ENCODE results near the gene GPC1.

Gene GPC1

GRCh38 chr2:240411261-240412160, 24.0 kb upstream of the GPC1 start:
- DNase-seq (ENCODE audit: low read depth in 2 of 2, low spot score in 1 of 2): no peak

DNA sequence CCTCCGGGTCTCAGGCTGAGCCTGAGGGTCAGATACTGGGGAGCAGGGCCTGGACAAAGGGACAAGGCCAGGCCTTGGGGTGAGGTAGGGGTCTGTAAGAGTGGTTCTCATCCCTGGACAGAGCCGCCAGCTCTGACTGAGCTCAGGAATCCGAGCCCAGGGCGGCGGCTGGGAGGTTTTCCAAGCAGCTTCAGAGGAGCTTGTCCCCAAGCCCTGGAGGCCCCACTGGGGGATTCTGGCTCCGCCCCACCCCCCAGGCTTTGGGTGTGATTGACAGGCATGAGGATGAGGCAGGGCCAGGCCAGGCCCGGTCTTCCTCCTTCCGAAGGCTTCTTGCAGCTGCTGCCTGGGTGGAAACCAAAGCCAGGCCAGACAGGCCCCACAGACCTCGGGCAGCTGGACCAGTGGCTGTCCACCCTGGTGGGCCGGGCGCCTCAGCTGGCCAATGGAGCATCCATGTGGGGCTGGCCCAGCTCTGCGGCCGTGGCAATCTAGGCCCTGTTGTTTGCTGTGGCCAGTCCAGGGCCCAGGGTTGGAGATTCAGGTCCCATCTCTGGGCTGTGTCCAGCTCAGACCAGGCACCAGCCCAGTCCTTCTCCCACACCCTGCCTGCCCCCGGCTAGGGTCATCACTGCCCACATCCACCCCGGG, 23.1 kb upstream of the GPC1 start:
- no peak for DNase-seq (ENCODE audit: low read depth in 2 of 2, low spot score in 1 of 2)

- DNase-seq (ENCODE audit: low read depth in 2 of 2, low spot score in 1 of 2): no peak
Observed at GRCh38 chr2:240412975-240413812, 22.3 kb upstream of the GPC1 start.

DNA sequence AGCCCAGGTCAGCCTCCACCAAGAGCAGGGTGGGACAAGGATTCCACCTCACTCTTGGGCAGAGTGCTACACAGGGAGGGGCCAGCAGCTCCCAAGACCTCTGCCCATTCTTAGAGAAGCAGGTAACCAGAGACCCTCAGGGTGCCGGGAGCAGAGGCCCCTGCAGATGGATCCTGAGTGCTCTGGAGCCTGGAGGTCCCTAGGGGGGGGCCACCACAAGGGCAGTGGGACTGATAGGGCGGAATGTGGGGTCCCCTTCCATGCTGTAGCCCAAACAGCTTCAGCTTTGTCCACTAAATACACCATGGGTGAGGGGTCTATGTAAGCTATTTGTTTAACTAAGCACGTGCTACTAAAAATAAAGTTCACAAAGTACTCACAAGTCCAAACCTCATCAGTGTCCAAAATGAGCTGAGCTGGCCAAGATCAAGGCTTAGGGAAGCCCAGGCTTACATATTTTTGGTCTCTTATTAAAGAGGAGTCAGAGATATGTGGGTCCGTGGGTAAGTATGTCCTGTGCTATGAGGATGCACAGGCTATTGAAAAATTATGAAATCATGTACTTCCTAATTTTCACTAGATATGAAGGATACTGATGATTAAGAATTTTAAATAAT, 21.5 kb upstream of the GPC1 start:
- DNase-seq (ENCODE audit: low read depth in 2 of 2, low spot score in 1 of 2): no peak

- DNase-seq (ENCODE audit: low read depth in 2 of 2, low spot score in 1 of 2): no peak
Observed at GRCh38 chr2:240416821-240417220, 18.6 kb upstream of the GPC1 start.

GRCh38 chr2:240418311-240418710, 17.2 kb upstream of the GPC1 start:
- no peak for DNase-seq (ENCODE audit: low read depth in 2 of 2, low spot score in 1 of 2)

DNA sequence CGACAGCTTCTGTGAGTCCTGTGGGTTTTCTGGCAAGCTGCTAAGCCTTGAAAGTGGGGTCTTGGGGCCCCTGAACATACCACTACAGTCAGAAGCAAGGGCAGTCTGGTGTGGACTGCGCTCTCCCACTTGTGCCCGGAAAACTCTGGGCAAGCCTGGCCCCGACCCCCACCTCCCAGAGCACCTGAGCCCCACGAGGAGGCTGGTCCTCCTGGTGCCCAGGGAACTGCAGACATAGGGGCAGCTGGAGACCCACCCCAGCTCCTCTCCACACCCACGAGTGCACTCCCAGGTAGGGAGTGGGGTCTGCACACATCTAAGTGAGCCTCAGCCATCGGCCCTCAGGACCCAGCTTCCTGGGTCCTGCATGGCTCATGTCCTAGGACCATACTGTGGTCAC, 16.2 kb upstream of the GPC1 start:
- DNase-seq (ENCODE audit: low read depth in 2 of 2, low spot score in 1 of 2): no peak

DNA sequence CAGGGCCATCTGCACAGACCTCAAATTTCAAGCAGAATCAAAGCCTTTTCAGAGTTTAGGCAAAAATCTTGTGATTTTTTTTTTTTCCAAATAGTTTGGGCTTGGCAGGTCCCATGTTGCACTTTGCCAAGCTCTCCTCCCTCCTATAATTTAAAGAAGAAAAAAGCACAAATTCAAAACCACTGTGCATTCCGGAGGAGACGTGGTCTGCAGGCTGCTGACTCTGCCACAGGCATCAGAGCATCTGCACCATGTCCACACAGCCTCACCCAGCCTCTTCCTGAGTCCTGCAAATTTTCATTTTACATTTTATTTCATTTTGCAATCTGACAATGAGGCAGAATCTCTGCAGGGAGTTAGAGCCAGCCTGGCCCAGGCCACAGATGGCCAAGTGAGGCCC, 15.7 kb upstream of the GPC1 start:
- no peak for DNase-seq (ENCODE audit: low read depth in 2 of 2, low spot score in 1 of 2)

DNA sequence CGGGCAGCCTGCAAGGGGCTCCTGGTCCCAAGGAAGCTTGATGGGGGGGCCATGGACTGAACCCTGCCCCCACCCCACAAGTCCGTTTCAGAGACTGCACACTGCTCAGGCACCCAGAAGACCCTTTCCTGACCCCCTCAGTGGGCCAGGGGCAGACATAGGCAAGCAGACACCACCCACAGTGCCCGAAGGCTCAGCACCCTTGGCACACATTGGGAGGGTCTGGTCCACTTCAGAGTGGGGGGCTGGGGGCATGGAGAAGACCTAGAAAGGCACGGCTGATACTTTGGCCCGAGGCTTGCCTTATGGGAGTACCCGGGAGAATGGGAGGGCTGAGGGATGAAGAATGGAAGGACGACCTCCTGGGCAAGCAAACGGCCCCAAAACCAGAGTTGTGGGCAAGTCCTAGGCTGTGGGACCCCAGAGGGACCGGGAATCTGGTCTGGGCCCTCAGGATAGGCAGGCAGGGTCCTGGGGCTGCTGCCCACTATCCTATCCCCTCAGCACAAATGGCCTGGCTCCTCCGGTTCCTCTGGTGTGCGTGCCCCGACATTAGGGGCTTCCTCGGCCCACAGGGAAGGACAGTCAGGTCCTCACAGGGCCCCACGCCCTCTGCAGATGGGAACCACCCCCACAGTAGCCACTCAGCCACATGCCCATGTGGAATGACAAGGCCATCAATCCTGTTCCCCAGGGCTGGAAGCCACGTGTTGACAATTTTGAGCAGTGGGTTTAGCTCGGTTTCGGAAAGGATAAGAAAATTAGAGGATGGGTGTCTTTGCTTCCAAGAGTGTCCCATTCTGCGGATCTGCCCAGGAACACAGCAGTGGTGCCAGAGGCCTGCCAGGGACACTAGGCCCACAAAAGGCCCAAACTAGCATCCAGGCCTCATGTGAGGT, 15.0 kb upstream of the GPC1 start:
- no peak for DNase-seq (ENCODE audit: low read depth in 2 of 2, low spot score in 1 of 2)

GRCh38 chr2:240421381-240421780, 14.1 kb upstream of the GPC1 start:
- DNase-seq (ENCODE audit: low read depth in 2 of 2, low spot score in 1 of 2): no peak

DNA sequence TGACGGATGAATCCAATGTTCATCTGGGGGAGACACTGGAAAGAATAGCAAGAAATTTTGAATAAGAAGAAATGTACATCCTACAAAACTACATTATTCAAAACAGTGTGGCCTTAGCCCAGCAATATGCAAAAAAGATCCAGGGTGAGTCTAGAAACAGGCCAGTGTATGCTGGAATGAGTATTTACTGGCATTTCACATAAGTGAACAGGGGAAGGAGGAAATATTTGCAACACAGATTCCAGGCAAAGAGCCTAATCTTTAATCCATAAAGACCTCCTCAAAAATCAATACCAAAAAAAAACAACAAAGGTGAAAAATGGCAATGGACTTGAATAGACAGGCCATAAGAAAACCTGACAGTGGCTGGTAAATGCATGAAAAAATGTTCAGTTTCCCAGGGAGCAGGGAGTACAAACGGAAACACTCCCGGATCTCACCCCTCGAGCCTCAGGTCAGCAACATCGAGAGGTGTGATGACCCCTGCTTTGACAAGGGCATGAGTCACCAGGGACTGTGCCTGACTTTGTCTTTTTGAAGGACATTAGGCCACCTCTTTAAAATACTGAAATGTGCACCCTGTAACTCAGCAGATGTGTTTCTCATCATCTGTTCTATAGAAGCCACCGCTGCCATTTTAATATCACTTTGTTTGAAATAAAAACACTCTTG, 12.7 kb upstream of the GPC1 start:
- DNase-seq (ENCODE audit: low read depth in 2 of 2, low spot score in 1 of 2): no peak

DNA sequence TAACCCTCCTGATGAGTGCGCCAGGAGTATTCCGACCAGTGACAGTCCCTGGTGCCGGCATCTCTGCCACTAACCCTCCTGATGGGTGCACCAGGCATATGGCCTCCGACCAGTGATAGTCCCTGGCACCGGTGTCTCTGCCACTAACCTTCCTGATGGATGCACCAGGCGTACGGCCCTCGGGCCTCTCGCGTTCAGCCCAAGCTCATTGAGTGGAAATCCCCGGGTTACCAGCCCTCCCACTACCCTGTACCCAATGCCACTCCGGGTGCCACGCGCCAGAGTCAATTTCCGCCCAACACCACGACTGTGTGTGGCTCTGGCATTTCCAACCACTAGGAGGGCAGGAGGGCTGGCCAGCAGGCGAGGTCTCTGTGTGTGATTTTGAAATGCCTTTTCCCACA, 11.7 kb upstream of the GPC1 start:
- no peak for DNase-seq (ENCODE audit: low read depth in 2 of 2, low spot score in 1 of 2)

GRCh38 chr2:240424341-240425235, 10.9 kb upstream of the GPC1 start:
- no peak for DNase-seq (ENCODE audit: low read depth in 2 of 2, low spot score in 1 of 2)

DNA sequence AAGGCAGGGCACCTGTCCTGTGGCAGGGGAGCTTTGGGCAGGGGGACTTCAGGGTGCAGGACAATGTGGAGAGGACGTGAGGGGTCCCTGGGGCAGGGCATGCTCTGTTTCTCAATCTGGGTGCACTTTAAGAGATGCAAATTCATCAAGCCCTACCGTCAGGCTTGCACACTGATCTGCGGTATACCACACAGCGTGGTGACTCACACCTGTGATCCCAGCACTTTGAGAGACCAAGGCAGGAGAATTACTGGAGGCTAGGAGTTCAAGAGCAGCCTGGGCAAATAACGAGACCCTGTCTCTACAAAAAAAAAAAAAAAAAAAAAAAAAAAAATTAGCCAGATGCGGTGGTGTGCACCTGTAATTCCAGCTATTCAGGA, 10.2 kb upstream of the GPC1 start:
- DNase-seq (ENCODE audit: low read depth in 2 of 2, low spot score in 1 of 2): no peak

- DNase-seq (ENCODE audit: low read depth in 2 of 2, low spot score in 1 of 2): no peak
Observed at GRCh38 chr2:240425697-240426096, 9.8 kb upstream of the GPC1 start.

- DNase-seq (ENCODE audit: low read depth in 2 of 2, low spot score in 1 of 2): no peak
Observed at GRCh38 chr2:240426845-240427721, 8.4 kb upstream of the GPC1 start.

- no peak for DNase-seq (ENCODE audit: low read depth in 2 of 2, low spot score in 1 of 2)
Observed at GRCh38 chr2:240427729-240428128, 7.7 kb upstream of the GPC1 start.

GRCh38 chr2:240428245-240428644, 7.2 kb upstream of the GPC1 start:
- DNase-seq (ENCODE audit: low read depth in 2 of 2, low spot score in 1 of 2): no peak

Data from stimulated activated CD8-positive, alpha-beta memory T cell treated with anti-CD3 and anti-CD28 coated beads, Interleukin-4, amount 100 ng/mL, for 4 hours (primary cell).